ENCODE data around the gene OVAAL. TPM values are rescaled to one million over a fixed set of nuclear protein-coding genes. Genes with fewer than 3 reads are reported as not detected.

Gene OVAAL
- total and polyA plus RNA-seq, 9 of the 15 experiments (the other 6 are each of a cell fraction or from before 2014, with no cell fraction given), result 0.04 to 0.18 (median 0.08) TPM; not detected in 4

GRCh38 chr1:180594723-180595122 is 36.0 kb downstream of the OVAAL start (continued):
- TF ChIP-seq SRF (CRISPR knock-in tag; IDR thresholded peaks at IDR 0.05) (no peak), ARID1B (IDR thresholded peaks at IDR 0.05) (peak; percentile 37; the same call in 1 of the 2 replicates), DPF2 (IDR thresholded peaks at IDR 0.05) (peak; percentile 42), KDM4B (IDR thresholded peaks at IDR 0.05; ENCODE audit: borderline replicate concordance in 2 of 2, low read depth in 1 of 2) (no peak), CBX1 (IDR thresholded peaks at IDR 0.05; ENCODE audit: low read depth) (no peak), C11orf30 (IDR thresholded peaks at IDR 0.05; ENCODE audit: low read depth) (0 out of 2 replicates have a peak, but pooled peaks have one; percentile 33), POLR2G (IDR thresholded peaks at IDR 0.05; ENCODE audit: low read depth, low read length) (no peak), ATF1 (CRISPR knock-in tag; IDR thresholded peaks at IDR 0.05) (no peak), ATF1 (tag; IDR thresholded peaks at IDR 0.05) (no peak), RFX5 (IDR thresholded peaks at IDR 0.05; ENCODE audit: low read depth, low read length) (no peak), TAF15 (IDR thresholded peaks at IDR 0.05; ENCODE audit: low read depth, low read length) (no peak), RFX1 (IDR thresholded peaks at IDR 0.05) (peak; percentile 85), ZNF263 (CRISPR knock-in tag; IDR thresholded peaks at IDR 0.05; ENCODE audit: borderline replicate concordance) (no peak), CBX8 (IDR thresholded peaks at IDR 0.05; ENCODE audit: borderline replicate concordance, extremely low read depth, low read depth, low read length, poor library complexity, severe bottlenecking) (no peak), ZNF41 (CRISPR knock-in tag; conservative IDR thresholded peaks at IDR 0.05) (no peak), ZNF175 (CRISPR knock-in tag; IDR thresholded peaks at IDR 0.05; ENCODE audit: low read depth) (no peak), ZNF431 (CRISPR knock-in tag; IDR thresholded peaks at IDR 0.05) (no peak), NR4A1 (CRISPR knock-in tag; IDR thresholded peaks at IDR 0.05) (no peak), NR4A1 (tag; IDR thresholded peaks at IDR 0.05) (no peak), YY1 (IDR thresholded peaks at IDR 0.05; ENCODE audit: borderline replicate concordance in 1 of 3, control insufficient read depth in 1 of 3, extremely low read depth in 1 of 3, insufficient read depth in 3 of 3, insufficient read length in 1 of 3, insufficient replicate concordance in 2 of 3, low read depth in 1 of 3, low read length in 2 of 3) (no peak), ZC3H8 (IDR thresholded peaks at IDR 0.05) (no peak), HMBOX1 (IDR thresholded peaks at IDR 0.05) (peak; percentile 49; the same call in 1 of the 2 replicates), HNRNPUL1 (IDR thresholded peaks at IDR 0.05; ENCODE audit: low read length) (no peak), SMARCE1 (IDR thresholded peaks at IDR 0.05) (0 out of 2 replicates have a peak, but pooled peaks have one; percentile 24), ZNF780A (CRISPR knock-in tag; IDR thresholded peaks at IDR 0.05) (no peak), SUPT5H (IDR thresholded peaks at IDR 0.05) (no peak), ZNF217 (CRISPR knock-in tag; IDR thresholded peaks at IDR 0.05) (no peak), STAT5A (IDR thresholded peaks at IDR 0.05; ENCODE audit: borderline replicate concordance, low read length) (no peak), ZNF583 (CRISPR knock-in tag; IDR thresholded peaks at IDR 0.05) (no peak), HDGF (IDR thresholded peaks at IDR 0.05) (no peak), CBFB (CRISPR knock-in tag; IDR thresholded peaks at IDR 0.05) (no peak)
